Fibroblast of lung (primary cell): ENCODE results near the gene CREB5.

ENCODE experiments used
- EZH2 ChIP-seq: IDR thresholded peaks from 2 replicates; pipeline ENCODE4 v1.5.1; 2012; ENCODE audit warnings: low read length, control low read depth, mild to moderate bottlenecking; ENCODE audit errors: missing control alignments
- TF ChIP-seq, protein P1 (sequence below), 2 donors: IDR thresholded peaks in 1 of 2; conservative IDR thresholded peaks in 1 of 2; 1 replicate in 1 of 2; 2 replicates in 1 of 2; pipeline ENCODE4 v1.5.1; 2011 to 2012; ENCODE audit warnings: low read length in 2 of 2, control low read depth in 1 of 2, inconsistent platforms in 1 of 2, low read depth in 1 of 2, mild to moderate bottlenecking in 1 of 2

DNA sequence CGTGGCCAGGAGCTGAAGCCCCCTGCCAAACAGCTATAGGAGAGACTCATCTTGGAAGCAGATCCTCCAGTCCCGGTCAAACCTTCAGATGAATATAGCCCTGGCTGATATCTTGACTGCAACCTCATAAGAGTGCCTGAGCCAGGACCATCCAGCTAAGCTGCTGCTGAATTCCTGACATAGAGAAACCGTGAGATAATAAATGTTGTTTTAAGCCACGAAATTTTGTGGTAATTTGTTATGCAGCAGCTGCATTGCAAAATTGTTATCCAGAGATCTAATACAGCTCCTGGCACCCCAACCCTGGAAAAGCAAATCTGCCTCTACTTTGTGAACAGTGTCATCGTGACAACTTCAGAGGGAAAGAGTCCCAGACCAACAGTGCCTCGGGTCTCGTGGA is 119.9 kb downstream of the CREB5 start:
- TF ChIP-seq, protein P1, sequence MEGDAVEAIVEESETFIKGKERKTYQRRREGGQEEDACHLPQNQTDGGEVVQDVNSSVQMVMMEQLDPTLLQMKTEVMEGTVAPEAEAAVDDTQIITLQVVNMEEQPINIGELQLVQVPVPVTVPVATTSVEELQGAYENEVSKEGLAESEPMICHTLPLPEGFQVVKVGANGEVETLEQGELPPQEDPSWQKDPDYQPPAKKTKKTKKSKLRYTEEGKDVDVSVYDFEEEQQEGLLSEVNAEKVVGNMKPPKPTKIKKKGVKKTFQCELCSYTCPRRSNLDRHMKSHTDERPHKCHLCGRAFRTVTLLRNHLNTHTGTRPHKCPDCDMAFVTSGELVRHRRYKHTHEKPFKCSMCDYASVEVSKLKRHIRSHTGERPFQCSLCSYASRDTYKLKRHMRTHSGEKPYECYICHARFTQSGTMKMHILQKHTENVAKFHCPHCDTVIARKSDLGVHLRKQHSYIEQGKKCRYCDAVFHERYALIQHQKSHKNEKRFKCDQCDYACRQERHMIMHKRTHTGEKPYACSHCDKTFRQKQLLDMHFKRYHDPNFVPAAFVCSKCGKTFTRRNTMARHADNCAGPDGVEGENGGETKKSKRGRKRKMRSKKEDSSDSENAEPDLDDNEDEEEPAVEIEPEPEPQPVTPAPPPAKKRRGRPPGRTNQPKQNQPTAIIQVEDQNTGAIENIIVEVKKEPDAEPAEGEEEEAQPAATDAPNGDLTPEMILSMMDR (conservative IDR thresholded peaks at IDR 0.05 in 1 of 2, IDR thresholded peaks at IDR 0.05 in 1 of 2; ENCODE audit: low read depth in 1 of 2, low read length in 2 of 2) = no peak
- TF ChIP-seq EZH2 = no peak
